GM12878 (cell line): ENCODE results near the gene SLC17A6.

Experiments
- BRCA1 ChIP-seq: IDR thresholded peaks from 2 replicates; pipeline ENCODE4 v1.6.1; 2011; ENCODE audit warnings: low read depth, low read length, improper control_type of control experiment
- CTCF ChIP-seq, 3 experiments: IDR thresholded peaks in 2 of 3; conservative IDR thresholded peaks in 1 of 3; 2 replicates each; pipeline ENCODE4 v1.5.1; 2011; ENCODE audit warnings: low read depth in 3 of 3, low read length in 3 of 3, mild to moderate bottlenecking in 3 of 3, control low read depth in 2 of 3, moderate library complexity in 2 of 3, inconsistent platforms in 1 of 3, mixed read lengths in 1 of 3; ENCODE audit not compliant: control insufficient read depth in 2 of 3, insufficient read depth in 1 of 3; ENCODE audit errors: extremely low read depth in 1 of 3
- EED ChIP-seq: sonication (generic); IDR thresholded peaks from 2 replicates; pipeline ENCODE4 v1.6.1; 2016; ENCODE audit warnings: antibody characterized with exemption, low read depth
- MXI1 ChIP-seq: fragments of 150-350 bp; IDR thresholded peaks from 2 replicates; pipeline ENCODE4 v1.6.1; 2011; ENCODE audit warnings: low read depth, mild to moderate bottlenecking, inconsistent platforms, low read length, improper control_type of control experiment

- TF ChIP-seq BRCA1 (no peak), CTCF (IDR thresholded peaks at IDR 0.05 in 2 of 3, conservative IDR thresholded peaks at IDR 0.05 in 1 of 3; ENCODE audit: control insufficient read depth in 2 of 3, extremely low read depth in 1 of 3, insufficient read depth in 1 of 3, low read depth in 3 of 3, low read length in 3 of 3) (no peak), EED (no peak), MXI1 (no peak)
These were observed 69.1 kb downstream of the SLC17A6 start for GRCh38 chr11:22407267-22407666.
